ENCODE data around the gene TMEM72.
A peak's percentile ranks its signal among the peaks of the same experiment; 100 is the strongest.

TMEM72 gene

DNA sequence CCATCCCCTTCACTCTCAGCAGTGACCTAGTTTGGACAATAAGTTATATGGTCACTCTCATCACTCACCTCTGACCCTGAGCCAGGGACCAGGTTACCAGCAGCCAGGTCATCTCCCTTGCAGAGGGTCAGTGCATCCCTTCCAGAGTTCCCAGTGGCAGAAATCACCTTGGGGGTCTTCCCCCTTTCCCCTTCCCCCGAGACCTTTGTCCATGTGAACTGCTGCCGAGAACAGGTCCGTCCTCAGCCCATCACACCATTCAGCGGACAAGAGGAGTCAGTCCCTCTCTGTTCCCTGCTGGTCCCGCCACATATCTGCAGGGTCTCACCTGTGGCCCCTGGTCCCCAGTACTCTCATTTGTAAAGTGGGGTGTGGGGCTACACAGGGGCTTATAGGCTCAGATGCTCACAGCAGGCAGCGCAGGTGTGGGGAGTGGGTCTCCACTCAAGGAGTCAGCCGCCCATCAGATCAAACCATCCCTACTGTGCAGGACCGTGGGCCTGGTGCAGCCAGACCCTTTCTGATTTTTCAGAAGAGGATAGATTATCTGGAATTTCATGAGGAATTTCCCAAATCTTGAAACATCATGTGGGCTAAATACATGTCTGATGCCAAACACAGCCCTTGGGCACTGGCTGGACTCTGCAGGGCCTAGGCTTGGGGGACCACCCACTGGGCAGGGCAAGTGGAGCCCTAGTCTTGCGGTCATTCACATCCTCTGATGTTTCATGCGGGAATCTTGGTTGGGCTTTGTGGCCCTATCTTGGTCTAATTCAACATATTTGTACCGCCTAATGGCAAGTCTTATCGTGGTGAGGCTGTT is 61.0 kb downstream of the TMEM72 start:
- TF ChIP-seq, protein P1, sequence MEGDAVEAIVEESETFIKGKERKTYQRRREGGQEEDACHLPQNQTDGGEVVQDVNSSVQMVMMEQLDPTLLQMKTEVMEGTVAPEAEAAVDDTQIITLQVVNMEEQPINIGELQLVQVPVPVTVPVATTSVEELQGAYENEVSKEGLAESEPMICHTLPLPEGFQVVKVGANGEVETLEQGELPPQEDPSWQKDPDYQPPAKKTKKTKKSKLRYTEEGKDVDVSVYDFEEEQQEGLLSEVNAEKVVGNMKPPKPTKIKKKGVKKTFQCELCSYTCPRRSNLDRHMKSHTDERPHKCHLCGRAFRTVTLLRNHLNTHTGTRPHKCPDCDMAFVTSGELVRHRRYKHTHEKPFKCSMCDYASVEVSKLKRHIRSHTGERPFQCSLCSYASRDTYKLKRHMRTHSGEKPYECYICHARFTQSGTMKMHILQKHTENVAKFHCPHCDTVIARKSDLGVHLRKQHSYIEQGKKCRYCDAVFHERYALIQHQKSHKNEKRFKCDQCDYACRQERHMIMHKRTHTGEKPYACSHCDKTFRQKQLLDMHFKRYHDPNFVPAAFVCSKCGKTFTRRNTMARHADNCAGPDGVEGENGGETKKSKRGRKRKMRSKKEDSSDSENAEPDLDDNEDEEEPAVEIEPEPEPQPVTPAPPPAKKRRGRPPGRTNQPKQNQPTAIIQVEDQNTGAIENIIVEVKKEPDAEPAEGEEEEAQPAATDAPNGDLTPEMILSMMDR (IDR thresholded peaks at IDR 0.05; ENCODE audit: extremely low read depth, missing control alignments) = no peak
- no peak for DNase-seq (ENCODE audit: low spot score)

DNA sequence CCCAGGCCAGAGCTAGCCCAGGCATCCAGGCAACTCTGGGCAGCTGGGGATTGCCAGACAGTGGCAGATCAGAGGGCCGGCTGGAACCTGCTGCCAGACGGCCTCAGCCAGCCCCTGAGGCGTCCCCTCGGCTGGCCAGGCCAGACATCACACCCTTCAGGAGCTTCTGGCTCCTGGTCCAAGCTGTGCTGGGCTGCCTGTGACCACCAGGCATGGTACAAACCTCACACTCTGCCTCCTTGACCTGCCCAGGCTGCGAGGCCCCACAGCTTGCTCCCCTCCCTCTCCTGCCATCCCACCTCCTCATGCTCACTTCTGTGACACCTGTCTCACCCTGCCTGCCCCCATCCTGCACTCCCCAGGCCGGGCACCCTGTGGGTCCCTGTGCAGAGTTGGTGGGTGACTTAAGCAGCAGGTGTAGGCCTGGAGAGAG is 61.8 kb downstream of the TMEM72 start:
- TF ChIP-seq, protein P1 (IDR thresholded peaks at IDR 0.05; ENCODE audit: extremely low read depth, missing control alignments) = no peak
- no peak for DNase-seq (ENCODE audit: low spot score)

DNA sequence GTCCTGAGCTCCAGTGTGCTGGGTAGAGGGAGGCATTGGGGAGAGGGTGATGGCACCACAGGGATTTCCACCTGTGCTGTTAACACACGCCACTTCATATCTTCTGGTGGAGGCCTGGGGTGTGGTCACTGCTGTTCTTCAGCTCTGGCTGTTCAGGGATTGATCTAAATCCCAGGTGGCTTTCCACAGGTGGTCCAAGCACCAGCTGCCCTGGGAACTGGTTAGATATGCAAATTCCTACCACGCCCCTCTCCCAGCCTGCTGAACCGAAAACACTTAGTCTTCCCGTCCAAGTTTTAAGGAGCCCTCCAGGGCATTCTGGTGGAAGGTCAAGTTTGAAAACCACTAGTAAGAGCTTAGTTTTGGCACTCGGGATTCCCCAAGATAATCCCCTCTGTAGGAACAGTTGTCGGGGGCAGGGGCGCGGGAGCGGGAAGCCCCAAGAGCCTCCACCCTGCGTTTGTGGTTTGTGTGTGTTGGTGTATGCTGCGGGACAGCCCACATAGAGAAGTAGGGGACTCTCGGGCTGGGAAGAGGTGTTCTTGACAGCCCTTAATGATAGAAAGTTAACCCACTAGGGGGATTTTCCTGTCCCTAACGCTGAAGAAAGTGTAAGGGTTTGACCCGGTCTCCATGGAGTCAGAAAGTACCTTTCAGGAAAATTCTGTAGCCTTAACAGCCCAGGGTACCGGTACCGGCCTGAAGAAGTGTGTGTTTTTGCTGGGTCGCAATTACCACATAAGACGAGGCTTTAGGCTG is 62.4 kb downstream of the TMEM72 start:
- DNase-seq (ENCODE audit: low spot score) = no peak
- TF ChIP-seq, protein P1 (IDR thresholded peaks at IDR 0.05; ENCODE audit: extremely low read depth, missing control alignments) = no peak

DNA sequence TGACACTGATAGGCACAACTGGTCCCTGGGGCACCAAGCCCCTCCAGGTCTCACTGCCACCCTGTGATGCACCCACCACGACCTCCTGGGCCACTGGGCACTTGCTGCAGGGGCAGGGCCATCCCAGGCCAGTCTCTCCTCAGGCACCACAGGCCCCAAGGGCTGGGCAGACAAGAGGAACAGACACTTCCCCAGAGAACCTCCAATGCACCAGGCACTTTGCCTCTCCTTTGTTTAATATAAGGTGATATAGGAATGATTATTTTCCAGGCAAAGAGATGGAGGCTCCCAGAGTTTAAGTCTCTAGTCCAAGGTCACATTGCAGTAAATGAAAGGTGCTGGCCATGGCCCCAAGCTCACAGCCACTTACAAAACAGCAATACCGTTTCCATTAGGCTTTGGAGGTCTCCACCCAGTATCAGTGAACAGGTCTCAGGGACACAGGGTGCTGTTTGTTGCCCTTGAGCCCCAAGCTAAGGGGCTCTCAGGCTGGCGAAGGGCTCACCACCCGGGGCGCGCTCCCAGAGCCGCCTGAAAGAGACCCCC is 63.0 kb downstream of the TMEM72 start:
- TF ChIP-seq, protein P1 (IDR thresholded peaks at IDR 0.05; ENCODE audit: extremely low read depth, missing control alignments) = no peak
- no peak for DNase-seq (ENCODE audit: low spot score)

DNA sequence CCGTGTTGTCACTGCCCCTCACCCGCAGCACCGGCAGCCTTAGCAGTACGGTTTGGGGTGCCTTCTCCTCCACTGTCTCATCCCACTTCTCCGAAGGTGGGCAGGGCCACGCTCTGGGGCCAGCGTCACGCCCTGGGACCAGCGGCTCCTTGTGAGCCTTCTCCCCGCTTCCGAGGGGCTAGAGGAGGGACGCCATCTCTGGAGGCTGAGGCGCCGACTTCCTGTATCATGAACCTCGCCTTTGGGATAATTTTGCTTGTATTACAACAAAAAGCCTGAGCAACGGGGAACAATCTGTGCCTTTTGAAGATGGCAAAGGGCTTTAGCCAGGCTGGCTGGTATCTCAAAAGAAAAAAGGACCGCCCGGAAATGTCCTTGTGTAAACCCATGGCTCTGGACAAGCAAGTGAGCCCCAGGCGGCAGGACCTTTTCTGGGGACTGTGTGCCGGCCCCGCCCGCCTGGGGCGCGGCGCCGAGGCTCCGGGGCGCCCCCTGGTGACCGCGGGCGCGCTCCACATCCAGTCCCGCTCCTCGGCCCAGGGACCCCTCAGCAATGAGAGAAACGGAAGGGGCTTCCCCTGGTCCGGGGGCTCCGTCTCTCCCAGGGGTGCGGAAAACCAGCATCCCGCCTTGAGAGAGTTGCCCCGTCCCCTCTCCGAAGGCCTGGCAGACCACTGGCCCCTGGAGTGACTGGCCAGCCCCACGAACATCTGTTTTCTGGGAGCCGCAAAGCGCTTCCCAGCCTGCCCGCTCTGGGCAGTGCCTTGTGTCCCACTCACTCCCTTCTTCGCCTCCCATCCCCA is 63.7 kb downstream of the TMEM72 start:
- TF ChIP-seq, protein P1 (IDR thresholded peaks at IDR 0.05; ENCODE audit: extremely low read depth, missing control alignments) = peak; percentile 89
- peak; percentile 88 for DNase-seq (ENCODE audit: low spot score)

DNA sequence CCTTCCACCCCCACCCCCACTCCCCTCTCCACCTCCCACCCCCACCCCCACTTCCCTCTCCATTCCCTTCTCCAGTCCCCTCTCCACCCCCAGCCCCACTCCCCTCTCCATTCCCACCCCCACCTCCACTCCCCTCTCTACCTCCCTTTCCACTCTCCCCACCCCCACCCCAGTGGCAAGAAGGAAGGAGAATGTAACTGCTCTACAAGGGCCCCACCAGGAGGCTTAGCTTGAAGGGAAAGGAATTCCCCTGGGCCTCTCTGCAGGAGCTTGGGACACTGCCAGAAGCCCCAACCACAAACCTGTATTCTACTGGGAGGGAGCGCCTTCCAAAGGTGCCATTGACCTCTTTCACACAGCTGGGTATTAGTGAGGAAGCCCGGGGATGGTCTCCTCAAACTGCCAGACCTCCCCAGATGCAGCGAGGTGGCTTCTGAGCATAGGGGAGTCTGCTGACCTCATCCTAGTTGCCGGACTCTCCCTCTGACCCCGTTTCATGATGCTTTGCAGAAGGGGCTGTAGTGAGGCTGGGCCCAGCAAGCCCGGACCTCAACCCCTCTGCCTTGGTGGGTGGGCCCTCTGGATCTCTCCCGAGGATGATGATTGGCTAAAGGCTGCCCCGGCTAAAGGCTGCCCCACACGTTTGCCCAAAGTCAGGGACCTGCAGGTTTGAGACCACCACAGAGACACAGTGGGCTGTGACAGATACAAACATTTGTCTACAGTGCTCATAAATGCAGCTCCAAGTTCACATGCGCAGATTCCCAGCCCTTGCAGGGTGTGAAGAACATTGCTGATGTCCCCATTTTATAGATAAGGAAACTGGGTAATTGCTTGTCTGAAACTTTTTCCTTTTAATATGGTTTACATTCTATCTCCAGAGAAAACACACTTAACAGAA is 64.5 kb downstream of the TMEM72 start:
- DNase-seq (ENCODE audit: low spot score) = no peak
- TF ChIP-seq, protein P1 (IDR thresholded peaks at IDR 0.05; ENCODE audit: extremely low read depth, missing control alignments) = no peak

All from GM20000 (cell line).